Measurements from ENCODE around the gene MYRFL. TPM values are rescaled to one million over a fixed set of nuclear protein-coding genes. Genes with fewer than 3 reads are reported as not detected.

Gene MYRFL
- total RNA-seq, 3 donors from 2014 or later: not detected

DNA sequence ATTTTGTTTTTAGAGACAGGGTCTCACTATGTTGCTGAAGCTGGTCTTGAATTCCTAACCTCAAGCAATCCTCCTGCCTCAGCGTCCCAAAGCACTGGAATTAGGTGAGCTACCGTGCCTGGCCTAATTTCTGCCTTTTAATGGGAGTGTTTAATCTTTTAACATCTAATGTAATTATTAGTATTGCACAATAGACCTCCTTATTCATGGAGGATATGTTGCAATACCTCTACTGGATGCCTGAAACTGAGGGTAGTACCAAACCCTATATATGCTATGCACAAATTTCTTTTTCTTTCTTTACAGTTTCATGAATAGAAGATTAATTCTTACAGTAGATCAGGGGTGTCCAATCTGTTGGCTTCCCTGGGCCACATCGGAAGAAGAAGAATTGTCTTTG, 47.8 kb downstream of the MYRFL start:
- no peak for ATAC-seq
- no peak for DNase-seq
- peaks cover 23% of the 10 kb centered on the region for H3K27me3 Mint-ChIP-seq (ENCODE audit: low read depth)
- no peaks in the 10 kb centered on the region for H3K4me1 Mint-ChIP-seq (ENCODE audit: low read depth)
- no peak overlapping the region for H3K4me3 Mint-ChIP-seq
- H3K36me3 Mint-ChIP-seq (ENCODE audit: insufficient read depth): no peaks in the 10 kb centered on the region
- H3K9me3 Mint-ChIP-seq: no peaks in the 10 kb centered on the region

DNA sequence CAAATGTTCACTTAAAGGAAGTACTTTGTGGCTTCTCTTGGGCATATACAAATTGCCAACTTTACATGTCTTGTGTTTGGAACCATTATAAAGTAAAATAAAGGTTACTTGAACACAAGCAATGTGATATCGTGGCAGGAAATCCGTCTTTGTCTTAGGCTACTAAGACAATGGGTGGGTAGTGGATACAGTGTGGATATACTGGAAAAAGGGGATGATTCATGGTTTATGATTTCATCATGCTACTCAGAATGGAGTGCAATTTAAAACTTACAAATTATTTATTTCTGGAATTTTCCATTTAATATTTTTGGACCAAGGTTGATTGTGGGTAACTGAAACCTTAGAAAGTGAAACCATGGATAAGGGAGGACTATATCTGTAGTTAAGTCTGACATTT, 48.4 kb downstream of the MYRFL start:
- Mint-ChIP-seq H3K9me3 (no peaks in the 10 kb centered on the region), H3K4me1 (ENCODE audit: low read depth) (no peaks in the 10 kb centered on the region), H3K27me3 (ENCODE audit: low read depth) (peaks cover 24% of the 10 kb centered on the region), H3K4me3 (no peak overlapping the region), H3K36me3 (ENCODE audit: insufficient read depth) (no peaks in the 10 kb centered on the region)
- ATAC-seq (no peak), DNase-seq (no peak)

DNA sequence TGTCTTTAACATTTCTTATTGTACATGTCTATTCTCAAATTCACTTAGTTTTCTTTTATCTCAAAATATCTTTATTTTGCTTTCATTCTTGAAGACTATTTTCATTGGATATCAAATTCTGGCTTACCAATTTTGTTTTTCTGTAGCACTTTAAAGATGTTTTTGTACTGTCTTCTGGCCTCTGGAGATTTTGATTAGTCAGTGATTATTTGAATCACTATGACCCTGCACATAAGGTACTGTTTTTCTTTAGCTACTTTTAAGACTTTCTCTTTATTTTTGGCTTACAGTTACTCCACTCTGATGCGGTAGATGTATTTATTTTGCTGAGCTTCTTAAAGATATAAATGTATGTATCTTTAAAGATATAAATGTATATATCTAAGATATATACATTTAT, 49.6 kb downstream of the MYRFL start:
- DNase-seq (no peak), ATAC-seq (no peak)
- peaks cover 30% of the 10 kb centered on the region for H3K27me3 Mint-ChIP-seq (ENCODE audit: low read depth)
- H3K4me1 Mint-ChIP-seq (ENCODE audit: low read depth): peaks cover 6% of the 10 kb centered on the region
- no peak overlapping the region for H3K4me3 Mint-ChIP-seq
- no peaks in the 10 kb centered on the region for H3K36me3 Mint-ChIP-seq (ENCODE audit: insufficient read depth)
- H3K9me3 Mint-ChIP-seq: no peaks in the 10 kb centered on the region

DNA sequence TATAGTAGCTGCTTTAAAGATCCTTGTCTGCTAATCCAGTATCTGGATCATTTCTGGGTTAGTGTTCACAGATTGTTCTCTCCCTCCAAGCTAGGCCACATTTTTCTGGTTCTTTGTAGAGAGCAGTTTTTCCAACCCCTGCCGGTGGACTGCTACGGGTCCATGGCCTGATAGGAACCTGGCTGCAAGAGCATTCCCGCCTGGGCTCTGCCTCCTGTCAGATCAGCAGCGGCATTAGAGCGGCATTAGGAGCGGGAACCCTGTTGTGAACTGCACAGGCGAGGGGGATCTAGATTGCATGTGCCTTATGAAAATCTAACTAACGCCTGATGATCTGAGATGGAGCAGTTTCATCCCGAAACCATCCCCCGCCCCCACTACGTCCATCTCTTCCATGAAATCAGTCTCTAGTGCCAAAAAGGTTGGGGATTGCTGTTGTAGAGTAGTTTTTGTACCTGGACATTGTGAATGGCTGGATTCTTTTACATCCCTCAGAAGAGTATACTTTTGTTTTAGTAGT, 50.4 kb downstream of the MYRFL start:
- H3K9me3 Mint-ChIP-seq: no peaks in the 10 kb centered on the region
- DNase-seq (no peak), ATAC-seq (no peak)
- H3K4me1 Mint-ChIP-seq (ENCODE audit: low read depth): peaks cover 6% of the 10 kb centered on the region
- H3K27me3 Mint-ChIP-seq (ENCODE audit: low read depth): peaks cover 33% of the 10 kb centered on the region
- no peaks in the 10 kb centered on the region for H3K36me3 Mint-ChIP-seq (ENCODE audit: insufficient read depth)
- H3K4me3 Mint-ChIP-seq: no peak overlapping the region

DNA sequence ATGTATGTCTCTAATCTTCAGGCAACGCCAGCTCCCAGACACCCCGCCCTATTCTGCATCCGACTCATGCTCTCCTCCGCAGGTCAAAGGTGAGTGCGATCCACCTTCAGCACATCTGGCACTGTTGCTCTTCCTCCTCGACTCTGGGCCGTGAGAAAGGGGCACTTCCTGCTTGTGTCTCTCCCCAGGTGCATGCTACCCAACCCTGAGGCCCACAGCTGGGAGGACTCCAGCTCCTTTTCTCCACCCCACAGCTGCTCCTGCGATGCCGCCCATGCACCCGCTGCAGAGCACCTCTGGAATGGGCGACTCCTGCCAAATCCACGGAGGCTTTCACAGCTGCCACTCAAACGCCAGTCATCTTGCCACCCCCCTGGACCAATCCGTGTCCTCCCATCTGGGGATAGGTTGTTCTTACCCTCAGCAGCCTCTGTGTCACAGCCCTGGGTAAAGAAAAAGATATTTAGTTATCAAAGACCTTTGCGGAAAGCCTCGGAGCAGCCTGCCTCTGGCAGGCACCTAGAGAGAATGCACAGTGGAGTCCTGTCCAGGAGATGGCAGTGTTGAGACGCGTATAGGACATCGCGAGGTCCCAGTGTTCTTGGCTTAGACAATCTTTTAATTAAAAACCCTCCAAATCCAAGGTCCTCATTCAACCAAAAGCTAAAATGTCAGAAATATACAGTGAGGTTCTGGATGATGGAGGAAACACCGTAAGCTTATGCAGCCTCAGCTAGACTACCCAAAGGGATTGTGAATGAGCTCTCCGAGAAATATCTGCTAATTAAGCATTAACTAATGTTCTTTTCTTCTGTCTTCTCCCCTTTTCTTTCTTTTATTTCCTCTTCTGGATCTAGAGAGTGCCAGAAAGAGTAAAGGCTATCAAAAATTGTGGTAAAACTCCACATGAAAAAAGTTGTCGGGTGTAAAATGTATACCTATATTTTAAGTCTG, 54.3 kb downstream of the MYRFL start:
- Mint-ChIP-seq H3K4me3 (no peak overlapping the region), H3K36me3 (ENCODE audit: insufficient read depth) (no peaks in the 10 kb centered on the region), H3K27me3 (ENCODE audit: low read depth) (peaks cover 29% of the 10 kb centered on the region), H3K9me3 (no peaks in the 10 kb centered on the region), H3K4me1 (ENCODE audit: low read depth) (peaks cover 6% of the 10 kb centered on the region)
- peak; percentile 82 to 87 for ATAC-seq
- peak; percentile 54 for DNase-seq

DNA sequence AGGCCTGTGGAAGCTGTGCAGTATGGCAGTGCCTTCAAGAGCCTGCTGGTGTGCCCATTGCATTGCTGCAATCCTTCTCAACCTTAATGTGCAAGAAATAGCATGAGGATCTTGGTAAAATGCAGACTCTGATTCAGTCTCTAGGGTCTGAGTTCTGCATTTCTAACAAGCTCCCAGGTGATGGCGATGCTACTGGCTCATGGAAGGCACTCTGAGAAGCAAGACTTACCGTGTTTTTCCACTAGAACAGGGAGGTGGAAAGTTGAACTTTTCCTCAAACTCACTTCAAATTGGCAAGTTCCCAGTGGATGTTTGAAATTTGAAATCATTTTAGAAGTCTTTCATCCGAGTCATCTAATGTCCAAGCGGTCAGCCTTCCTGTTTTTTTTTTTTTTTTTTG, 55.5 kb downstream of the MYRFL start:
- DNase-seq (no peak), ATAC-seq (no peak)
- Mint-ChIP-seq H3K27me3 (ENCODE audit: low read depth) (peaks cover 26% of the 10 kb centered on the region), H3K4me1 (ENCODE audit: low read depth) (peaks cover 6% of the 10 kb centered on the region), H3K36me3 (ENCODE audit: insufficient read depth) (no peaks in the 10 kb centered on the region), H3K9me3 (no peaks in the 10 kb centered on the region), H3K4me3 (no peak overlapping the region)

DNA sequence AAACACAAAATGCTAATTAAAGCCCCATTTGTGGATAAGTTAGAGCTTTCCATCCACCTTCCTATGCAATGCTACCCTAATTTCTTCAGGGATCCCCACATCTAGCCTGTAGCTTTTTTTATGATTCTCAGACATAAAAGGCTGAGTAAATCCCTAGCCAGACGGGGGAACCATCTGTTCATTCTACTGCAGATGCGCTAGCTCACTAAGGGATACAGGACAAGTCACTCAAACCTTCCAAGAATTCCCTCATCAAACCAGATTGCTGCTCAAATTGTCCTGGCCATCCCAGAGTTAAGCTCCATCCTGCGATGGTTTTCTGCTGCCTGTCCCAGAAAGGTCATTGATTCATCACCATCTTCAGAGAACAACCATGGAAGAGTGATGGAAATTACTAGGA, 56.7 kb downstream of the MYRFL start:
- DNase-seq: no peak
- H3K4me3 Mint-ChIP-seq: no peak overlapping the region
- no peaks in the 10 kb centered on the region for H3K9me3 Mint-ChIP-seq
- H3K27me3 Mint-ChIP-seq (ENCODE audit: low read depth): peaks cover 24% of the 10 kb centered on the region
- no peaks in the 10 kb centered on the region for H3K36me3 Mint-ChIP-seq (ENCODE audit: insufficient read depth)
- peaks cover 6% of the 10 kb centered on the region for H3K4me1 Mint-ChIP-seq (ENCODE audit: low read depth)
- no peak for ATAC-seq

DNA sequence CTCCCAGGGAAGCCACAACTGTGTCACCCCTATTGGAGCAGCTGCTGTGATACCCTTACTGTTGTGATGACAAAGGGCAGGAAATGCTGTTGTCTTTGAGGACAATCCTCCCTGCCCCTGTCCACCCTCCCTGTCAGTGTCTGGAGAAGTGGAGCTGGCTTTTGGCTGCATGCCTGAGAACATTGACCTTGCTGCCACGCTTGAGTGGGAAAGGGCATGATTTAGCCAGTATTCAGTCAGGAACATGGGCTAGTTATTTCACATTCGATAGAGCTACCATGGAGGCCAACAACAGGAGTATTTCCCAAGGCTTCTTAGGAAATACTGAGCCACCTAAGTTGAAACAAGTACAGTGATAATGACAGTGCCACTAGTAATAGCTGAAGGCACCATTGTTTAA, 59.4 kb downstream of the MYRFL start:
- DNase-seq (no peak), ATAC-seq (no peak)
- Mint-ChIP-seq H3K9me3 (no peaks in the 10 kb centered on the region), H3K4me1 (ENCODE audit: low read depth) (no peaks in the 10 kb centered on the region), H3K36me3 (ENCODE audit: insufficient read depth) (no peaks in the 10 kb centered on the region), H3K27me3 (ENCODE audit: low read depth) (peaks cover 7% of the 10 kb centered on the region), H3K4me3 (no peak overlapping the region)

DNA sequence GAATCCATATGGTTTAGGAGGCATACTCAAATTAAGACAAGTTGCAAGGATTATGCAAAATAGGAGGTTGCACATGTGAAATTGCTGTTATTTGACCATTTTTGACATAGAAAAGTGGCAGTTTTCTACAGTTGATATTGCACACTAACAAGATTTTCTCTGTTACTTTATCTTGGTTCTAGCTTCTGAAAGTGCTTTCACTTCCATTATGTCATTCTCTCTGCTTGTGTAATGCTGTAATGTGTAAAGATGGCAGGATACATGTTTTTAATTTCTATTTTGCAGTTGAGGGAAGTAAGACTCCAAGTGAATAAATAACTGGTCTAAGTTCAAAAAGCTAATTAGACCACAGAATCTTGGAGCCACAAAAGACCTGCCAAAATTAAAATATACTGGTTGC, 60.6 kb downstream of the MYRFL start:
- Mint-ChIP-seq H3K4me3 (no peak overlapping the region), H3K36me3 (ENCODE audit: insufficient read depth) (no peaks in the 10 kb centered on the region), H3K27me3 (ENCODE audit: low read depth) (peaks cover 3% of the 10 kb centered on the region), H3K4me1 (ENCODE audit: low read depth) (no peaks in the 10 kb centered on the region), H3K9me3 (no peaks in the 10 kb centered on the region)
- ATAC-seq (no peak), DNase-seq (no peak)

DNA sequence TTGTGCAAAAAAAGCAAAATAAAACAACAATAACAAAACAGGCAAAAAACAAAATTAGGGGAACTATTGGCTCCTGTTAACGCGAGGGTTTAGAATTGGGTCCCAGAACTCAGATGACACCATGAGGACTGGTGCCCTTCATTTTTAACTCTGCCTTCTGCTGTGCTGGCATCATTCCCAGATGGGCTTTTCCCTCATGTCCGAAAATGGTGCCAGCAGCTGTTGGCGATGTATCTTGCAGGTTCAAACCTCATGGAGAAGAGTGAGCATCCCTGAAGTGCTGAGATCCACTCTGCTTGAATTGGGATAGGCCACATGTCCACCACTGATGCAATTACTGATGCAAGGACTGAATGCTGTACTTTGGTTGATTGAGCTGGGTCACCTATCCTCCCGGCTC, 61.1 kb downstream of the MYRFL start:
- Mint-ChIP-seq H3K4me1 (ENCODE audit: low read depth) (no peaks in the 10 kb centered on the region), H3K9me3 (no peaks in the 10 kb centered on the region), H3K36me3 (ENCODE audit: insufficient read depth) (no peaks in the 10 kb centered on the region), H3K27me3 (ENCODE audit: low read depth) (peaks cover 3% of the 10 kb centered on the region), H3K4me3 (no peak overlapping the region)
- no peak for ATAC-seq
- no peak for DNase-seq

DNA sequence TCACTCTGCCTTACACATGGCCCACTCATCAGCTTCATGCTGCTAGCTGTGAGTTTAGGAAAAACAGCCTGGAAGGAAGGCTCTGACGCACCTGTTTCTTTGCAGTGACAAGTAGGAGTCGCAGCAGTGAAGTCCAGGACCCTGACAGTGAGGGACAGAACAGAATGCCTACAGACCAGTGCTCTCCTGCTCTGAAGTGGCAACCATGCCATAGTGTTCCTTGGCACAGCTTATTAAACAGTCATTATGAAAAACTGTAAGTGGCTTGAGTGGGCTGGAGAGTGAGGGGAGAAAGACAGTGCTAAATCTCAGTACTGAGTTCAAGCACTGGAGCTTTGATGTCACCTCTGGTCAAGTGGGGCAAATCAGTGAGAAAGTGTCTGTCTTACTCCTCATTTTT, 61.7 kb downstream of the MYRFL start:
- no peaks in the 10 kb centered on the region for H3K9me3 Mint-ChIP-seq
- H3K4me3 Mint-ChIP-seq: no peak overlapping the region
- H3K36me3 Mint-ChIP-seq (ENCODE audit: insufficient read depth): no peaks in the 10 kb centered on the region
- ATAC-seq (no peak), DNase-seq (no peak)
- H3K27me3 Mint-ChIP-seq (ENCODE audit: low read depth): peaks cover 3% of the 10 kb centered on the region
- no peaks in the 10 kb centered on the region for H3K4me1 Mint-ChIP-seq (ENCODE audit: low read depth)

DNA sequence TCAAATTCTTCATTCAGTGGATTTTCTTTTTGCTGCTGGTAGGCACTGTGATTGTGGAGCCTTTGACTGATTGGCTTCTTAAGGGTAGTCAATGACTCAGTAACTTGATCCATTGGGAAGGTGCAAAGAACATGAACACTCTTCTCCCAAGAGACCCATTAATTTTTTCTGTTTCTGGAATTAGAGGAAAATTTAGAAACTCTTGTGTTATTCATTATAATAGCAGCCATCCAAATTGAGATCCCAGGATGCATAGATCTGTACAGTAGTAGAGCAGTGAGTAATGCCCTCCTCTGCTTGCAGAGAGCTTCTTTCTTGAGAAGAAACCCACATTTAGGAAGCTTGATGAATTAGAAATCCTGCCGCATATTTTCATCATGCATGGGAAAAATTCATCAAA, 63.9 kb downstream of the MYRFL start:
- Mint-ChIP-seq H3K4me3 (no peak overlapping the region), H3K36me3 (ENCODE audit: insufficient read depth) (no peaks in the 10 kb centered on the region), H3K27me3 (ENCODE audit: low read depth) (peaks cover 3% of the 10 kb centered on the region), H3K4me1 (ENCODE audit: low read depth) (no peaks in the 10 kb centered on the region), H3K9me3 (no peaks in the 10 kb centered on the region)
- DNase-seq (no peak), ATAC-seq (no peak)

DNA sequence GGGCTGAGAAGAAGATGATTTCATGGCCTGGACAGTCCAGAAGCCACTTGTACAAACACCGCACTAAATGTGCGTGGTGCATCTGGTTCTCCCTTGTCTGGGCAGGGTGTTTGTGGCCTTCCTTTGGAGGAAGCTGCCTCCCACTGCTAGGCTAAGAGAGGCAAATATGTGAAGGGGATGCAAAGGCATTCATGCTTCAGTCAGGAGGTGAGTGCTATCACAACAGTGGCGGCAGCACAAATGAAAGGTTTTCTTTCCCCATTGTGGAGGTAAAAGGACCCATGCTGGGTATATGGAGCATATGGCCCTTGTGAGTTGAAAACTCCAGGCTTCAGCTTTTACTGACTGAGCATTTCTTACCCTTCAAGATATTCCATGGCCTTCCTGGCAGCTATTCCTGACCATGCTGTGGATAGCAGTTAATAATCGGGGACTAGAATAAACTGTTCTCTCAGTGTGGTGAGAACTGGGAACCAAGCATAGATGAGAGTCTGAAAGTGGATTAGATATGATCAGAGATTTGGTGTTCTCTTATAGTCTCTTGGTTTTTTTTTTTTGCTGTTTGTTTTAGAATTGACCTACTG, 69.9 kb downstream of the MYRFL start:
- ATAC-seq (no peak), DNase-seq (no peak)
- Mint-ChIP-seq H3K9me3 (no peaks in the 10 kb centered on the region), H3K36me3 (ENCODE audit: insufficient read depth) (no peaks in the 10 kb centered on the region), H3K27me3 (ENCODE audit: low read depth) (no peaks in the 10 kb centered on the region), H3K4me3 (no peak overlapping the region), H3K4me1 (ENCODE audit: low read depth) (no peaks in the 10 kb centered on the region)

DNA sequence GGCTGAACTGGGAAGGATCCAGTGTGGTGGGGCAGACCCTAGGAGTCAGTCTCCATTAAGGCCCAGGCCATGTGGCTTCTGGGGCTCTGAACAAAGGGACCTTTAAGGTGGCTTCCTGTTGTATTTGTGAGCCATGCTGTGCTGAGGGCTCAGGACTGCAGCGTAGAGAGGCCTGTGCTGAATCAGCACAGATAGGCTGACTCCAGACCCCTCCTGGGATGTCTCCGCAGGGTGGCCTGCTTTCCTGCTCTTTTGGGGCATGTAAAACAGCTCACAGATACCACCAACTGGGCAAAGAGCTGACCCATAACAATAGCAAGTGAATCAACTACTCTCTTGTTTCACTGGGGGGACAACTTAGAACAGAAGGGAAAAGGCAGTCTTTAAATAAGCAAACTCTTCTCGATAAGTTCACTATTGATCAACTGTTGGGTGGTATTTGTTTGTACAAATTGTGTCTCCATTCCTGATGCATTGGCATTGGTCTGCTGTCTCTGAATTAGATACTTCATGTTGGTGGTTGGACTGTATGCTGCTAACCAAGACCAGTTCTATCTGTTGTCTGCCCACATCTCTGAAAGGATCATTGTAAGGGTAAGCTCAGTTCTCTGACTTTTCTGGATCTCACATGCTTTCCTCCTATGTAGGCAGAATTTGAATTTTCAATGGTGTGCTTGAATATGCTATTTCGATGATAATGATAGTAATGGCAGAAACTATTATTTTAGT, 71.8 kb downstream of the MYRFL start:
- Mint-ChIP-seq H3K9me3 (no peaks in the 10 kb centered on the region), H3K4me3 (no peak overlapping the region), H3K4me1 (ENCODE audit: low read depth) (no peaks in the 10 kb centered on the region), H3K27me3 (ENCODE audit: low read depth) (no peaks in the 10 kb centered on the region), H3K36me3 (ENCODE audit: insufficient read depth) (no peaks in the 10 kb centered on the region)
- no peak for DNase-seq
- ATAC-seq: no peak

Data from activated T-cell treated with anti-CD3 and anti-CD28 coated beads, Interleukin-2, amount 50 U/mL, for 4 hours (primary cell).